Ascending aorta (tissue), 2 donors: Measurements from ENCODE around the gene HECW1. TPM values are rescaled to one million over a fixed set of nuclear protein-coding genes. Genes with fewer than 3 reads are reported as not detected.

ENCODE experiments used
- DNase-seq, 2 donors: peaks; one replicate each; pipeline ENCODE4 v3.0.0-alpha.2; 2019; ENCODE audit warnings: low spot score in 2 of 2
- H3K27ac ChIP-seq, 2 donors: fragments of 200-600 bp; sonication (generic); one replicate each; pipeline ENCODE4 v1.5.1; 2016 to 2017; ENCODE audit warnings: mild to moderate bottlenecking in 1 of 2
- H3K27me3 ChIP-seq: fragments of 200-600 bp; sonication (generic); one replicate; pipeline ENCODE4 v1.5.1; 2017
- H3K36me3 ChIP-seq, 2 donors: fragments of 200-600 bp; sonication (generic); one replicate each; pipeline ENCODE4 v1.5.1; 2016
- H3K4me1 ChIP-seq, 2 donors: fragments of 200-600 bp; sonication (generic); one replicate each; pipeline ENCODE4 v1.5.1; 2016 to 2017; ENCODE audit warnings: mild to moderate bottlenecking in 1 of 2
- H3K4me3 ChIP-seq, 2 donors: fragments of 200-600 bp; sonication (generic); one replicate each; pipeline ENCODE4 v1.5.1; 2016 to 2017; ENCODE audit warnings: mild to moderate bottlenecking in 1 of 2
- H3K9me3 ChIP-seq, 2 donors: fragments of 200-600 bp; sonication (generic); one replicate each; pipeline ENCODE4 v1.5.1; 2016
- CTCF ChIP-seq, 3 experiments: fragments of 200-600 bp in 2 of 3; fragments of 450-650 bp in 1 of 3; sonication (generic) in 2 of 3; IDR thresholded peaks; one replicate each; pipeline ENCODE4 v1.5.1; 2016 to 2019; ENCODE audit warnings: antibody characterized with exemption in 3 of 3, mild to moderate bottlenecking in 1 of 3, moderate library complexity in 1 of 3
- intact Hi-C: fragments of 100-400 bp; cut with DNase I; formaldehyde crosslinking; loops from one replicate; pipeline ENCODE4 v1.15.1; 2023
- total RNA-seq: library from RNA; depleted of rRNA; stranded (reverse); fragments of >200 nt; gene quantifications from one replicate; pipeline ENCODE4 v1.1.0, GENCODE V29; 2016

Gene HECW1
- total RNA-seq, 1 donor from 2014 or later = not detected

DNA sequence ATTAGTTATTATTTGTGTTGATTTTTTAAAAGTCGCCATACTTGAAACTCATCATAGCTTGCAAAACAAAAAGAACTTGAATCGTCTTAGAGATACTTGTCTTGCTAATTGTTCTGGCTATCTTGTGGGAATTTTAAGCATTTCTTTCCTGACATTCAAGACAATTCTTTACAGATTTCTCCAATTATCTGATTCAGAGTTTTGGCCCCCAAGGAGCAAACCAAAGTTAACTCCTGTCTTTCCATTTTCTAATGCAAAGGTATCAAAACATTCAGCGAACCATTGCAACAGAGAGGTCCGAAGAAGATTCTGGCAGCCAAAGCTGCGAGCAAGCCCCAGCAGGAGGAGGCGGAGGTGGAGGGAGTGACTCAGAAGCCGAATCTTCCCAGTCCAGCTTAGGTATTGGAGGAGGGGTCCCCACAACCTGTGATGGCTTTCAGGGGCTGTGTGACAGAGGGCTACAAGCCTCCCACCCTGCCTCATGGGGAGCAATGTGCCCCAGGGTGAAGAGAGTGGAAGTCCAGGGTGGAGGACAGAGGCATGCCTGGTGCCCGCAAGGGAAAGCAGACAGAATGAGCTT lies 351.0 kb downstream of the HECW1 start:
- no peak for TF ChIP-seq CTCF (IDR thresholded peaks at IDR 0.05)
- Histone ChIP-seq H3K27ac (no peak overlapping the region), H3K36me3 (no peaks in the 10 kb centered on the region), H3K27me3 (no peaks in the 10 kb centered on the region), H3K9me3 (no peaks in the 10 kb centered on the region), H3K4me1 (no peaks in the 10 kb centered on the region), H3K4me3 (no peak overlapping the region)
- no peak for DNase-seq
- intact Hi-C loops = no loop called here

- H3K4me3 ChIP-seq = no peak overlapping the region
- H3K27ac ChIP-seq = no peak overlapping the region
- intact Hi-C loops = no loop called here
- TF ChIP-seq CTCF (IDR thresholded peaks at IDR 0.05) = no peak
- no peaks in the 10 kb centered on the region for H3K36me3 ChIP-seq
- no peak for DNase-seq
- H3K27me3 ChIP-seq = no peaks in the 10 kb centered on the region
- no peaks in the 10 kb centered on the region for H3K9me3 ChIP-seq
- no peaks in the 10 kb centered on the region for H3K4me1 ChIP-seq
These were observed 353.4 kb downstream of the HECW1 start for GRCh38 chr7:43465581-43466554.

DNA sequence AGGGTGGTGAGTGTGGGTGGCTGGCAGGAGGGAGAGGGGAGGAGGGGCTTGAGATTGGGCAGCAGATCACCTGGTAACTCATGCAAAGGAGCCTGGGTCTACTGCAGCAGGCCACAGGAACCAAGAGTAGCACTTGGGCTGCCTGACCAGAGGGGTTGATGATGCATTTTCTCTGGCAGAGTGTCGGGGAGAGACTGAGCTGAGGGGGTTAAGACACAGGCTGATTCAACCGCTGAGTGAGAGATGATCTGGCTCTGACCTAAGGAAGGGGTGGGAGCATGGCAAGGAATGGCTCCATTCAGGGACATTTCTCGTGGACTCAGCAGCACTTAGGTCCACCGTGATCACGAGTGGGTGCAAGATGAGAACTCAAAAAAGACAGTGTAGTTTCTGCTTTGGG lies 355.0 kb downstream of the HECW1 start:
- Histone ChIP-seq H3K36me3 (no peaks in the 10 kb centered on the region), H3K27me3 (no peaks in the 10 kb centered on the region), H3K27ac (no peak overlapping the region), H3K9me3 (no peaks in the 10 kb centered on the region), H3K4me3 (no peak overlapping the region), H3K4me1 (no peaks in the 10 kb centered on the region)
- intact Hi-C loops = no loop called here
- no peak for DNase-seq
- no peak for TF ChIP-seq CTCF (IDR thresholded peaks at IDR 0.05)

DNA sequence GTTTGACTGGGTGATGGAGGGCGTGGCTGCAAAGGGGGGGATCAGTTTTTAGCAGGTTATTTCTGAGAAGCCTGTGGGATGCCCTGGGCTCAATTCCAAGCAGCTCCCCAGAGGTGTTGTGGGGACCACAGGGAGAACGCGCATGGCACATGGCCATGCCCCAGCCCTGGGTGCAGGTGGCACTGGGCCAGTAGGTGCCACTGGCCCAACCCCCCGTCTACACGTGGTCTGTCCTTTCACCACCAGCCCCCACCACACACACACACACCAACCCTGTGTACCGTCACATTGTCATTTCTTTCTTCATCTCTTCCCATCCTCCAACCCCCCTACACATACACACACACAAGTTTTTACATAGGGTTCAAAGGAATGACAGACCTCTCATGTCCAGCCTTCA lies 355.4 kb downstream of the HECW1 start:
- Histone ChIP-seq H3K4me1 (no peaks in the 10 kb centered on the region), H3K27ac (no peak overlapping the region), H3K4me3 (no peak overlapping the region), H3K9me3 (no peaks in the 10 kb centered on the region), H3K27me3 (no peaks in the 10 kb centered on the region), H3K36me3 (no peaks in the 10 kb centered on the region)
- intact Hi-C loops = no loop called here
- no peak for DNase-seq
- no peak for TF ChIP-seq CTCF (IDR thresholded peaks at IDR 0.05)

DNA sequence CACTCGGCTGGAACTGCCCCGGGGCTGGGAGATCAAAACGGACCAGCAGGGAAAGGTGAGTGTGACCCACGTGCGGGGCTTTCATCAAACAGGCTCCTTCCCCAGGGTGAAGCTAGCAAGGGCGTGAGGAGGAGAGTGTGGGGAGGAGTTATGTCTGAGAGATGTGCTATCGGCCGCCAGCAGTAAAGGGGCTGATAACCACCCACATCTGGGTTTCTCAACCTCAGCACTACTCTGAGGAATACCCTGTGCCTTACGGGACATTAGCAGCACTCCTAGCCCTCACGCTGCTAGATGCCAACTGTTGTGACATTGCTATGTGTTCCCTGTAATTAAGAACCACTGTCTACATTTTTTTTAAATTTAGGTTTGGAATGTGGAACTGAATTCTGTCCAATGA lies 356.6 kb downstream of the HECW1 start:
- TF ChIP-seq CTCF (IDR thresholded peaks at IDR 0.05) = no peak
- no peaks in the 10 kb centered on the region for H3K9me3 ChIP-seq
- H3K27me3 ChIP-seq = no peaks in the 10 kb centered on the region
- no peaks in the 10 kb centered on the region for H3K4me1 ChIP-seq
- H3K36me3 ChIP-seq = no peaks in the 10 kb centered on the region
- intact Hi-C loops = no loop called here
- H3K27ac ChIP-seq = no peak overlapping the region
- no peak overlapping the region for H3K4me3 ChIP-seq
- DNase-seq = no peak
